Left cardiac atrium (tissue), 4 donors: ENCODE measurements around the gene ZNF777. TPM values are rescaled to one million over a fixed set of nuclear protein-coding genes. Genes with fewer than 3 reads are reported as not detected.
"Not testable (repeated sequence)": the region's sequence is repeated elsewhere in the genome, so short reads cannot be mapped to it uniquely, and the experiment has no call there.

Source experiments
- ATAC-seq, 2 donors: fragments of 200-7000 bp; cut with Tn5 transposase; one replicate each; pipeline ENCODE4 v1.9.1; 2020; ENCODE audit warnings: mild to moderate bottlenecking in 2 of 2, moderate library complexity in 2 of 2
- DNase-seq: peaks from one replicate; pipeline ENCODE4 v3.0.0-alpha.2; 2020
- intact Hi-C, 2 donors: fragments of 100-400 bp; cut with DNase I; formaldehyde crosslinking; loops; one replicate each; pipeline versions ENCODE4 v1.14.1 to v1.15.1; 2022 to 2023
- total RNA-seq, 2 donors: library from RNA; stranded (reverse); fragmentation: NEBNext Ultra II Directional; extraction: Animal tissue kit (Norgen Biotek cat#: 25700); gene quantifications; one replicate each; pipeline ENCODE4 v1.2.1, GENCODE V29; 2021
- donor health status: DM: no; HTN: yes; CAD: no.
- donor health status: DM: no; HTN: yes; CAD: no; lungs with severe emphysema.
- donor health status: DM: yes; HTN: yes; CAD: no.
- donor health status: Dilated cardiomyopathy.

Gene ZNF777
- total RNA-seq, 2 donors from 2014 or later, result 6.6 to 7.5 TPM

GRCh38 chr7:149423449-149424110, 37.3 kb downstream of the ZNF777 start:
- intact Hi-C loops, result loop anchor here in 1 of 2 donors (10.0 kb wide), 1 partner anchor 159 kb away; the partner anchor contains the start of gene ZNF783
- ATAC-seq, result peak in 1 of 2 donors; percentile 10

GRCh38 chr7:149422914-149423301, 38.0 kb downstream of the ZNF777 start:
- ATAC-seq, result peak; percentile 28 to 44
- DNase-seq, result peak; percentile 52
- intact Hi-C loops, result loop anchor here in 1 of 2 donors (10.0 kb wide), 1 partner anchor 158 kb away; the partner anchor contains the start of gene ZNF783

More at GRCh38 chr7:149423449-149424110, 37.3 kb downstream of the ZNF777 start:
- DNase-seq, result no peak

- ATAC-seq (peak; percentile 95 to 97), DNase-seq (peak; percentile 65)
- intact Hi-C loops, result loop anchor here in 1 of 2 donors (10.0 kb wide), 1 partner anchor 158 kb away; the partner anchor contains the start of gene ZNF783
Measured at GRCh38 chr7:149422162-149422913, 38.5 kb downstream of the ZNF777 start.

DNA sequence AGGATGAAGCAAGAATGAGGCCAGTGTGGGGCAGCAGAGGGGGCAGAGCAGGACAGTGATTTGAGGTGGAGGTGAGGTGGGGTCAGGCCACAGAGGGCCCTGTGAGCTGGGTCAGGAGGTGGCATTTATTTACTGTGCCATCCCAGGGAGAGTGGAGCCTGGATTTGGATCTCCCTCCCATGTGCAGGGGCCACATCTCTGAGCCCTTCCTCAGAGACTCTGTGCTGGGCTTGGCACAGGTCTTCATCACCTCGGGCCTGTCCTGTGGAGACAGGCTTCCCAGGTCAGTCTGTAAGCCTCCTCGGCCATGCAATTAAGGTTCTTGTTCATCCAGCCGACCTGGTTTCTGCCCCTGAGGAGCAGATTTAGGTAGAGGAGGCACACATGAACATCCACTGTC, 40.9 kb downstream of the ZNF777 start:
- no peak for ATAC-seq
- no peak for DNase-seq
- intact Hi-C loops, result loop anchor here in 1 of 2 donors (10.0 kb wide), 1 partner anchor 155 kb away; the partner anchor contains the start of gene ZNF783

DNA sequence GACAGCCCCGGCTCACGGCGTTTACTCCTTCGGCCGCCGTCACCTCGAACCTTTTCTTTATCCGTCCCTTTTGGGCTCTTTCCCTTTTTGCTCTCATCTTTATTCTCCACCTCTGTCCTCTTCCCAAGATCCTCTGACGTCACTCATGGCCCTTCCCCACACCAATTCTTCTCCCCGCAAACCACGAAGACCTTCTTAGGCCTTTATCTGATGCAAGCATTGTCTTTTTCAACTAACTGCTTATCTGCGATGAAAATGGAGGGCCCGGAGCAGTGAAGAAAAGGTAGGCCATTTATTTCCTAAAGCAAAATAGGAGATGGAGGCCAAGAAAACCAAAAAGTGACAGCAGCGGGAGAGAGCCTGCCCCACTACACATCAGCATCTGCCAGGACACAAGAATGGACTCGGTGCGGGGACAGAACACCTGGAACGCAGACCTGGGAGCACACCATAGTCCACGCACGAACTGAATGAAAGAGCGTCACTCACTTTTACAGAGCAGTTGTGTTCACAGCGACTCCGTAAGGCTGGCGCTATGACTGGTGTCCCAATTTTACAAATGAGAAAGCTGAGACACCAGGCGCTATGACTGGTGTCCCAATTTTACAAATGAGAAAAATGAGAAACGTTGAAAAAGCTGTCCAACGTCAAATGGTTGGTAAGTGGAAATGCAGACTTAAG, 45.3 kb downstream of the ZNF777 start:
- ATAC-seq (peak; percentile 32 to 55), DNase-seq (no peak)
- intact Hi-C loops, result no loop called here

DNA sequence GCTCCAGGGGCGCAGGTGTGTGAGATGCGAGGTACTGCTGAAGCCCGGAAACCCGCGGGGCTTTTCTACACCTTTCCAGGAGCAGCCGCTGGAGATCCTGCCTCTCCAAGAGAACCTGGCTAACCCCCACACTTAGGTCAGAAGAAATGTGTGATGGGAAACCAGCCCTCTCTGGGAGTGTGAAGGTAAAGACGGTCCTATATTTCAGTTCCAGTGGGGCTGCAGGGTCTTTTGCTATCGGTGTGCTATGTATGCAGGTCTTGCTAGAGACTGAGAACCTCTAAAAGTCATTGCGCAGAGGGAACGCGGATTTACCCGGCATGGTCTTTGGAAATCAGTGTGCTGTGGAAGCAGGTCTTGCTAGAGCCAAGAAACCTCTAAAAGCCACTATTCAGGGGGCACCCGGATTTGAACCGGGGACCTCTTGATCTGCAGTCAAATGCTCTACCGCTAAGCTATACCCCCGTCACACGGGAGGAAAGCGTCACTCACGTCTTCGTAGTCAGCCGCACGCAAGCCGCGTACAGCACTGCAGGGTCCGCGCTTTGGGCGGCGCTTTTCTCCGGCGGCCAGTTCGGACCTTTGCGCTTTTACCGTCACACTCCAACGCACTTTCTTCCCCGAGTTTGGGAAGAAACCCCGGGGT, 46.0 kb downstream of the ZNF777 start:
- DNase-seq (peak; percentile 73), ATAC-seq (peak; percentile 94 to 95)
- intact Hi-C loops, result no loop called here

DNA sequence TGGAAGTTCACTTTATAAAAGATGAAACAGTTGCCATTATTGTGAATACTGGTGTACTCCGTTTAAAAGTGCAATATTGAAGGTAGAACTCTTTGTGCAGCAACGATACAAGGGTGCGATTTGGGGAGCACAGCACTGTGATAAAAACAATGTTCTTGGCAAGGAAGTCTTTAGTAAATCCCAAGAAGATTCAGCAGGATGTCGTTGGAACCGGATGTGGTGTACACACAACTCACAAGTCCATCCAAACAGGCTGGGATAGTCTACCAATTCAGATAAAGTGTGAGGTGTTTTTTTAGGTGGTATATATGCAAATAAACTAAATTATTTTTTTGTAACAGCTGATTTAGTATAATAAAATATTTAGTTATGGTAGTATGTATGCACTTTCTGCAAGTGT, 46.7 kb downstream of the ZNF777 start:
- DNase-seq (no peak), ATAC-seq (no peak)
- intact Hi-C loops, result no loop called here

DNA sequence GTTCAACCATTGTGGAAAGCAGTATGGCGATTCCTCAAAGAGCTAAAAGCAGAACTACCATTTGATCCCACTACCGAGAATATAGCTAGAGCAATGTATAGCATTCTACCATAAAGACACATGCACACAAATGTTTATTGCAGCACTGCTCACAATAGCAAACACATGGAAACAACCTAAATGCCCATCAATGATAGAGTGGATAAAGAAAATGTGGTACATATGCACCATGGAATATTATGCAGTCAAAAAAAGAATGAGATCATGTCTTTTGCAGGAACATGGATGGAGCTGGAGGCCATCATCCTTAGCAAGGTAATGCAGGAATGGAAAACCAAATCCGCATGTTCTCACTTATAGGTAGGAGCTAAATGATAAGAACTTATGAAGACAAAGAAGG, 47.8 kb downstream of the ZNF777 start:
- ATAC-seq, intact Hi-C loops, DNase-seq: not testable (repeated sequence)

DNA sequence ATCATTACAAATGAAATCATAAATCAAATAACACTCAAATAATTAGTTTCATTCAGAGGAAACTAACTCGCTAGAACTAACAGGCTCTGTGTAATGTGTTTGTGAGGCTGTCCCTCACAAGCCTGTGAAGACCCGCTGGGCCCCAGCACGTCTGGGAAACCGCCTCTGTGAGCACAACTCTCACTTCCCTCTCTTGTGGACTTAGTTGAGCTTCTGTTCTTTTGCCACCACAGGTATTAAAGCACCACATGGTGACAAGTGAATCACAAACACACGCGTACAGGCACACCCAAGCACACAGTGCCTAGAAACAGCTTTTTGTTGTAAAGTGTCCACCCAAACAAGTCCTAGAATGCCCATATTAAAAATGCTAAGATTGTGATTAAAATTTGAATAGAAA, 51.0 kb downstream of the ZNF777 start:
- intact Hi-C loops, result no loop called here
- ATAC-seq, result no peak
- DNase-seq, result no peak

- no peak for DNase-seq
- intact Hi-C loops, result no loop called here
- ATAC-seq, result no peak
Measured at GRCh38 chr7:149404825-149405224, 56.0 kb downstream of the ZNF777 start.

- intact Hi-C loops, result no loop called here
- ATAC-seq (no peak), DNase-seq (no peak)
Measured at GRCh38 chr7:149404396-149404795, 56.5 kb downstream of the ZNF777 start.

- intact Hi-C loops, result no loop called here
- ATAC-seq, result no peak
Measured at GRCh38 chr7:149398195-149398820, 62.6 kb downstream of the ZNF777 start.

GRCh38 chr7:149397470-149398043, 63.3 kb downstream of the ZNF777 start:
- ATAC-seq (no peak), DNase-seq (no peak)

More at GRCh38 chr7:149398195-149398820, 62.6 kb downstream of the ZNF777 start:
- DNase-seq, result no peak

DNA sequence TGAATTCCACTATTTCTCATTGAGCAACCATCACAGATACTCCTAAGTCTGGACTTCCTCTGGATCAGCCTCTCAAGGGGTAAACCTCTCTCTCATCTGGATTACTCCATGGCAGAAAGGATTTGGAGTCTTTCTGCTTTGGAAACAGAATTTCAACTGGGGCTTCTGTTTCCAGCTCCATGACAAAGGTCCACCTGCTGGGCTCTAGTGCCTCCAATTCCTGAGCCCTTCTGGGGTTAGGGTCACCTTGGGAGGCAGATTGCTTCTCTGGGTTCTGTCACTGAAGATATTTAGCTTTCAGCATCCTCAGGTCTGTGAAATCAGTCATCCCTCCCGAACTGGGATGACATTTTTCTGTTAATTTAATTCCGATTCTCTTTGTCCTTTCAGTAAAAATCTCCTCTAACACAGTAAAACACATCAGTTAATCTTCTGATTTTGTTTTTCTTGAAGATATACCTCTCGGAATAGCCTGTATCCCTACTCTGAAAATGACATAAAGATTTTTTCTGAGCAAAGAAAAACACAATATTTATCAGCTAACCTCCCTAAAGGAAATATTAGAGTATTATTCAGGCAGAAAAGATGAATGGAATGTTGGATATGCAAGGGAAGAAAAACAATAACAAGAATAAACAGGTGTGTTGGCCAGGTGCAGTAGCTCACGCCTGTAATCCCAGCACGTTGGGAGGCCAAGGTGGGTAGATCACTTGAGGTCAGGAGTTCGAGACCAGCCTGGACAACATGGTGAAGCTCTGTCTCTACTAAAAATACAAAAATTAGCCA, 72.1 kb downstream of the ZNF777 start:
- ATAC-seq, DNase-seq, intact Hi-C loops: not testable (repeated sequence)

More at GRCh38 chr7:149397470-149398043, 63.3 kb downstream of the ZNF777 start:
- intact Hi-C loops, result no loop called here

GRCh38 chr7:149386514-149386913, 74.3 kb downstream of the ZNF777 start:
- DNase-seq, intact Hi-C loops, ATAC-seq: not testable (repeated sequence)

DNA sequence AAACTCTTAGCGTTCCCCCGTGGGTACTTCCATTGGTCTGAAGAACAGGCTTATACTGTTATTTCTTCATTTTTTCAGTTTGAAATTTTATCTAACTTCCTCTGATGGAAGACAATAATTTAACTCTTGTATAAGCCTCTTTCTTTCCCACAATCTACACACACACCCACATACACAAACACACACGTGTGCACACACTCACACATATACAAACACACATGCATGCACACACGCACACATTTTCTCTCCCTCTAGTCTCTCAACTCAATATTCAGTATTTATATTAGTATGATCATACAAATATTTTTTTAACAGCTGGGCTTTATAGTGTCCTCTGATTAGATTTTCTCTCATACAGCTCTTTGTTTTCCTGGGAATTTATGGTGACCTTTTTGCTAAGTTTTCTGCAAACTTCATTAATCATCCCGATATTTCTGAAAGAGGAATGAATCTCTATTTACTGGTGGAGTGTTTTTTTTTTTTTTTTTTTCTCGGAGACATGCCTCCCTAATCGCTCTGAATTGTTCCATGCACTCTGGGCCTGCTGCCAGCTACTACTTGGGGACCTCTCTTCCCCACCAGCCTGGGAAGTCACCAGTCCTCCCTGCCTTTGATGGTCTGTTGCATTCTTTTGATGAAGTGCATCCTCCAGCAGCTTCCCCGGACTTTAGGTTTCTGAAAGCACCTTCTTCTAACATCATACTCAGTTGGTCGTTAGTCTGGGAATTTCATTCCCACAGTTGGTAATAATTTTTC, 75.5 kb downstream of the ZNF777 start:
- ATAC-seq (no peak), DNase-seq (no peak)
- intact Hi-C loops, result no loop called here
